OCI-LY7 (cell line): Measurements from ENCODE around the gene COL23A1. TPM values are rescaled to one million over a fixed set of nuclear protein-coding genes. Genes with fewer than 3 reads are reported as not detected.

Source experiments
- BruUV-seq: library from RNA; stranded (reverse); fragments of 400-500 nt; replicated peaks from 2 replicates; lab custom pipeline; 2021; lab: Mats Ljungman, UMichigan
- CTCF ChIA-PET: fragments of 300-600 bp; sonication (Branson Sonifier 250); formaldehyde crosslinking; loops from one replicate; lab custom pipeline; 2022; ENCODE audit warnings: antibody characterized with exemption; ENCODE audit not compliant: unreplicated experiment; lab: Charles Lee
- POLR2A ChIA-PET: fragments of 300-600 bp; sonication (Branson Sonifier 250); formaldehyde crosslinking; loops from one replicate; lab custom pipeline; 2022; ENCODE audit warnings: antibody characterized with exemption; lab: Charles Lee
- DNase-seq: peaks from one replicate; pipeline ENCODE4 v3.0.0-alpha.2; 2015; ENCODE audit warnings: low spot score
- H2AFZ ChIP-seq: fragments of 200-600 bp; sonication (generic), shearing (Covaris generic); 2 replicates; pipeline ENCODE4 v1.6.1; 2014; ENCODE audit warnings: mild to moderate bottlenecking, antibody characterized with exemption, low read length, moderate library complexity
- H3K27ac ChIP-seq: fragments of 200-600 bp; sonication (generic); 2 replicates; pipeline ENCODE4 v1.5.1; 2014; ENCODE audit warnings: mixed run types, low read depth, mild to moderate bottlenecking, moderate library complexity, low read length, inconsistent platforms; ENCODE audit not compliant: poor library complexity, severe bottlenecking
- H3K36me3 ChIP-seq: fragments of 200-600 bp; sonication (generic); 2 replicates; pipeline ENCODE4 v1.6.1; 2014; ENCODE audit warnings: mild to moderate bottlenecking, antibody characterized with exemption, low read length, moderate library complexity, mixed read lengths; ENCODE audit not compliant: insufficient read depth
- H3K4me1 ChIP-seq: fragments of 200-600 bp; sonication (generic); 2 replicates; pipeline ENCODE4 v1.5.1; 2014; ENCODE audit warnings: mild to moderate bottlenecking, low read length; ENCODE audit not compliant: insufficient read depth, poor library complexity, severe bottlenecking
- H3K4me2 ChIP-seq: fragments of 200-600 bp; sonication (generic); 2 replicates; pipeline ENCODE4 v1.6.1; 2014; ENCODE audit warnings: mild to moderate bottlenecking, low read length
- H3K4me3 ChIP-seq: fragments of 200-600 bp; sonication (generic); 2 replicates; pipeline ENCODE4 v1.5.1; 2014; ENCODE audit warnings: mild to moderate bottlenecking, low read depth, low read length; ENCODE audit not compliant: poor library complexity, severe bottlenecking
- H3K79me2 ChIP-seq: fragments of 200-600 bp; sonication (generic); 2 replicates; pipeline ENCODE4 v1.6.1; 2016; ENCODE audit warnings: low read depth, mild to moderate bottlenecking, low read length, moderate library complexity, mixed read lengths; ENCODE audit not compliant: insufficient read depth
- H3K9me2 ChIP-seq: fragments of 200-600 bp; sonication (generic); 2 replicates; pipeline ENCODE4 v1.6.1; 2016; ENCODE audit warnings: mild to moderate bottlenecking, low read length, mixed read lengths; ENCODE audit not compliant: insufficient read depth
- H3K9me3 ChIP-seq: fragments of 200-600 bp; sonication (generic); 2 replicates; pipeline ENCODE4 v1.6.1; 2014; ENCODE audit warnings: mild to moderate bottlenecking, mixed run types, low read length, mixed read lengths
- H4K20me1 ChIP-seq: fragments of 200-600 bp; sonication (generic); 2 replicates; pipeline ENCODE4 v1.6.1; 2014; ENCODE audit warnings: mild to moderate bottlenecking, antibody characterized with exemption, low read length, moderate library complexity, mixed read lengths; ENCODE audit not compliant: insufficient read depth
- EZH2phosphoT487 ChIP-seq: fragments of 200-600 bp; sonication (generic); IDR thresholded peaks from 2 replicates; pipeline ENCODE4 v1.6.1; 2018; ENCODE audit warnings: low read depth, borderline replicate concordance, mild to moderate bottlenecking, mixed run types, antibody characterized with exemption, low read length, moderate library complexity, mixed read lengths
- intact Hi-C: fragments of 100-400 bp; cut with micrococcal nuclease; formaldehyde crosslinking; loops from one replicate; pipeline ENCODE4 v1.10.0; 2022; ENCODE audit not compliant: unreplicated experiment
- total RNA-seq, 2 experiments: library from RNA; depleted of rRNA in 1 of 2; stranded (reverse); fragments of >200 nt in 1 of 2; shearing (Covaris generic) in 1 of 2; gene quantifications; 2 replicates each; pipeline ENCODE4 v1.2.3, GENCODE V29; 2014 to 2022
- TF ChIP-seq, protein P1 (sequence below): fragments of 200-600 bp; sonication (generic); conservative IDR thresholded peaks from 2 replicates; pipeline ENCODE4 v1.5.1; 2014; ENCODE audit warnings: mild to moderate bottlenecking, antibody characterized with exemption, low read length, moderate library complexity, mixed read lengths

COL23A1 gene
- total RNA-seq, 2 experiments from 2014 or later: 0.53 TPM; not detected in 1

DNA sequence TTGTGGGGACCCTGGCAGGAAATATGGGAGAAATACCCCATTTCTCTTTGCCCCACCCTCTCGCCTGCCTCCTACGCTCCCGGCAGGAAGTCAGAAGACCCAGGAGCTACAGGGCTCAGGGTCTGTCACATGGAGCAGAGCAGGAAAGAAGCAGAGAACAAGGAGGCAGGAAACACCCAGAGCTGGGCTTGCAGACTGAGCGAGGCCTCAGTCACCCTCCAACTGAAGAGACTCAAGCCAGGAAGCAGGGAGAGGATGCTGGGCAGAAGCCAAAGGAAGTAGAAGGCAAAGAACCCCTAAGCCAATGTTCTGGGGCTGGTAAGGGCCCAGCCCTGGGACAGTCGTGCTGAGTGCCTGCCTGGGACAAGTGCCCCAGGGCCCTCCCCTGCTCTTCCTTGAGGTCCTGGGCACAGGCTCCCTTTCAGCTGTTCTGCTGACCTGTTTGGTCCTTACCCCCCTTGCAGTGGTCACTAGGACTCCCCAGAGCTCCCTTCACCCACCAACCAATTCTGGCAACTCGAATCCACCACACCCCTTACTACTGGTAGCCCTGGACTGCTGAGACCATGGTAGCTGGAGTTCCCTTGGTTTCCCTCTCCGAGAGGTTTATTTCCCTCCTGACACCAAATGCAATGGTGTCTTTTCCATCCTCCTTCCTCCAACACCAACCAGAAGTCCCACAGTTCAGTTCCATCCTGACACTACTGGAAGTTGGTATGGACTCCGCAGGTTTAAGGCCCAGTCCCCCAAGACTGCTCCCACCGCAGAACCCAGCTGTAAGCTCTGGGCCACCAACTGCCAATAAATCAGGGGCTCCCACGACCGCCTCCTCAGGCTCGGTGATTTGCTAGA is 157.5 kb downstream of the COL23A1 start:
- BruUV-seq: no TSS peak
- Histone ChIP-seq H3K27ac (no peak overlapping the region), H4K20me1 (no peaks in the 10 kb centered on the region), H3K9me3 (no peaks in the 10 kb centered on the region), H3K9me2 (no peaks in the 10 kb centered on the region), H3K4me2 (no peak overlapping the region), H3K36me3 (no peaks in the 10 kb centered on the region), H3K4me3 (no peak overlapping the region), H3K79me2 (no peaks in the 10 kb centered on the region), H2AFZ (no peak overlapping the region), H3K4me1 (no peaks in the 10 kb centered on the region)
- TF ChIP-seq, protein P1, sequence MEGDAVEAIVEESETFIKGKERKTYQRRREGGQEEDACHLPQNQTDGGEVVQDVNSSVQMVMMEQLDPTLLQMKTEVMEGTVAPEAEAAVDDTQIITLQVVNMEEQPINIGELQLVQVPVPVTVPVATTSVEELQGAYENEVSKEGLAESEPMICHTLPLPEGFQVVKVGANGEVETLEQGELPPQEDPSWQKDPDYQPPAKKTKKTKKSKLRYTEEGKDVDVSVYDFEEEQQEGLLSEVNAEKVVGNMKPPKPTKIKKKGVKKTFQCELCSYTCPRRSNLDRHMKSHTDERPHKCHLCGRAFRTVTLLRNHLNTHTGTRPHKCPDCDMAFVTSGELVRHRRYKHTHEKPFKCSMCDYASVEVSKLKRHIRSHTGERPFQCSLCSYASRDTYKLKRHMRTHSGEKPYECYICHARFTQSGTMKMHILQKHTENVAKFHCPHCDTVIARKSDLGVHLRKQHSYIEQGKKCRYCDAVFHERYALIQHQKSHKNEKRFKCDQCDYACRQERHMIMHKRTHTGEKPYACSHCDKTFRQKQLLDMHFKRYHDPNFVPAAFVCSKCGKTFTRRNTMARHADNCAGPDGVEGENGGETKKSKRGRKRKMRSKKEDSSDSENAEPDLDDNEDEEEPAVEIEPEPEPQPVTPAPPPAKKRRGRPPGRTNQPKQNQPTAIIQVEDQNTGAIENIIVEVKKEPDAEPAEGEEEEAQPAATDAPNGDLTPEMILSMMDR: no peak
- TF ChIP-seq EZH2phosphoT487: no peak
- POLR2A ChIA-PET: no interaction called here
- CTCF ChIA-PET: no interaction called here
- DNase-seq: no peak
- intact Hi-C loops: no loop called here

DNA sequence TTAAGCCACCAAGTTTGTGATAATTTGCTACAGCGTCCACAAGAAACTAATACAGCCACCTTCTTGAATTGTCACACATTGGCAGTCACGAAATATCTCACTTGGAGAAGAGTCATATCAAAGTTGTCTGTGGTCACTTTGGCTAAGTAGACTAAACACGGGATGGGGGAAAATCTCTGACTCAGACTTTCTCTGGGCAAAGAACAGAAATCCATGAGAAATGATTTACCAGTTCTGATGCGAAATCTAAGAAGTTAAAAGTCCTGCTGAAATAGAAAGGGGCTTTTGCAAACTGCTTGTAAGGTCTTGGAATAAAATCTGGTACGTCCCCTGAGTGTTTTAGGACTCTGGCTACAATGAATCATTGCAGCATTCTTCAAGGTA is 158.4 kb downstream of the COL23A1 start:
- no peaks in the 10 kb centered on the region for H3K4me1 ChIP-seq
- intact Hi-C loops: no loop called here
- no peak for DNase-seq
- no peaks in the 10 kb centered on the region for H4K20me1 ChIP-seq
- no peaks in the 10 kb centered on the region for H3K9me2 ChIP-seq
- no peaks in the 10 kb centered on the region for H3K9me3 ChIP-seq
- TF ChIP-seq, protein P1: no peak
- TF ChIP-seq EZH2phosphoT487: no peak
- POLR2A ChIA-PET: no interaction called here
- no TSS peak for BruUV-seq
- no peak overlapping the region for H3K4me3 ChIP-seq
- CTCF ChIA-PET: no interaction called here
- H3K4me2 ChIP-seq: no peak overlapping the region
- H2AFZ ChIP-seq: no peak overlapping the region
- no peak overlapping the region for H3K27ac ChIP-seq
- no peaks in the 10 kb centered on the region for H3K36me3 ChIP-seq
- no peaks in the 10 kb centered on the region for H3K79me2 ChIP-seq

DNA sequence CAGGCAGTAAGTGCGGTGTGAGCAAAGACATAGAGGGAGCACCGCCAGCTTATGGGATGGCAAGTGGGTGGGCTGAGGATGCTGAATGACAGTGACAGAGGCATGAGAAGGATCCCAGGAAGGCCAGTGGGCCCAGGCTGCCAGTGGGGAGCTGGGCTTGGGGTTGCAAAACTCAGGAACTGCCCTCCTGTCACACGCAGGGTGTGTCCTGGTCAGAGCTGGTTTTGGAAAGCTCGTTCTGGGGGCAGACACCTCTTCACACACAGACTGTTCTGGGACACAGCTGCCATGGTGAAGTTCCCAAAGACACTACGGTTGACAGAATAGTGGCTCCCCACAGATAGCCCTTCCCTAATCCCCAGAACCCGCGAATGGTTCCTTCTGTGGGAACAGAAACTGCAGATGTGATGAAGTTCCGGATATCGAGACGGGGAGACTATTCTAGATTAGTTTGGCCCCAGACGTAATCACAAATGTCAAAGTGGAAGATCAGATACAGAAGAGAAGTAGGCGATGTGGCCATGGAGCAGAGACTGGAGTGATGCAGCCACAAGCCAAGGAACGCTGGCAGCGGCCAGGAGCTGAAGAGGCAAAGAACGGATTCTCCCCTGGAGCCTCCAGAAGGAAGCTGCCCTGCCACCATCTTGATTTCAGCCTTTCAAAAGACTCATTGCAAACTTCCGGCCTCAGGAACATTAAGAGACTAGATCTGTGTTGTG is 159.0 kb downstream of the COL23A1 start:
- Histone ChIP-seq H4K20me1 (no peaks in the 10 kb centered on the region), H3K27ac (no peak overlapping the region), H3K4me2 (no peak overlapping the region), H3K79me2 (no peaks in the 10 kb centered on the region), H3K9me2 (no peaks in the 10 kb centered on the region), H3K9me3 (no peaks in the 10 kb centered on the region), H3K4me3 (no peak overlapping the region), H3K36me3 (no peaks in the 10 kb centered on the region), H3K4me1 (no peaks in the 10 kb centered on the region), H2AFZ (no peak overlapping the region)
- no peak for DNase-seq
- no TSS peak for BruUV-seq
- TF ChIP-seq, protein P1: no peak
- TF ChIP-seq EZH2phosphoT487: no peak
- POLR2A ChIA-PET: no interaction called here
- CTCF ChIA-PET: no interaction called here
- intact Hi-C loops: no loop called here
